Kidney (tissue), 22 donors: ENCODE results near the gene BCLAF3. TPM values are rescaled to one million over a fixed set of nuclear protein-coding genes. Genes with fewer than 3 reads are reported as not detected.
A peak's percentile ranks its signal among the peaks of the same experiment; 100 is the strongest.

Experiments
- DNase-seq, 5 donors: peaks; one replicate each; pipeline ENCODE4 v3.0.0-alpha.2; 2013 to 2020
- FAIRE-seq: peaks from 2 replicates; lab custom pipeline; 2012; peaks lifted over from hg19 to GRCh38; lab: Jason Lieb, UNC
- H3K27ac ChIP-seq, 2 donors: one replicate each; pipeline ENCODE4 v1.7.0; 2013; ENCODE audit warnings: low read depth in 2 of 2, low read length in 2 of 2, inconsistent platforms in 1 of 2
- H3K27me3 ChIP-seq: one replicate; pipeline ENCODE4 v1.7.1; 2013; ENCODE audit warnings: low read length, inconsistent platforms; ENCODE audit not compliant: control insufficient read depth, insufficient read depth
- H3K36me3 ChIP-seq, 3 donors: one replicate each; pipeline versions ENCODE4 v1.7.0 to v1.7.1; 2013; ENCODE audit warnings: low read length in 3 of 3, control low read depth in 1 of 3, inconsistent platforms in 1 of 3; ENCODE audit not compliant: insufficient read depth in 3 of 3, control insufficient read depth in 2 of 3
- H3K4me1 ChIP-seq, 3 donors: one replicate each; pipeline versions ENCODE4 v1.7.0 to v1.7.1; 2013; ENCODE audit warnings: low read length in 3 of 3, inconsistent platforms in 1 of 3, low read depth in 1 of 3; ENCODE audit not compliant: control insufficient read depth in 2 of 3, insufficient read depth in 2 of 3
- H3K4me3 ChIP-seq, 3 donors: one replicate each; pipeline versions ENCODE4 v1.7.0 to v1.8.1; 2013; ENCODE audit warnings: low read length in 3 of 3, control low read depth in 1 of 3, inconsistent platforms in 1 of 3
- H3K9ac ChIP-seq, 3 donors: one replicate each; pipeline versions ENCODE4 v1.7.0 to v1.7.1; 2013; ENCODE audit warnings: low read length in 3 of 3, control low read depth in 1 of 3, inconsistent platforms in 1 of 3
- H3K9me3 ChIP-seq, 3 donors: one replicate each; pipeline versions ENCODE4 v1.7.0 to v1.7.1; 2013; ENCODE audit warnings: low read length in 3 of 3, control low read depth in 1 of 3, inconsistent platforms in 1 of 3; ENCODE audit not compliant: control insufficient read depth in 2 of 3, insufficient read depth in 1 of 3
- intact Hi-C: fragments of 100-400 bp; cut with DNase I; formaldehyde crosslinking; loops from one replicate; pipeline ENCODE4 v1.11.1; 2022
- long read RNA-seq, 10 donors: library from polyadenylated mRNA in 1 of 10; unstranded in 1 of 10; transcript quantifications; one replicate each; pipeline ENCODE4 v2.0.0 and lab custom pipeline, GENCODE V29; 2021 to 2026
- polyA plus RNA-seq: library from polyadenylated mRNA; stranded (reverse); fragments of 350-450 nt; fragmentation: Illumina TruSeq; extraction: RNeasy Lipid Tissue Mini Kit (QIAGEN cat#74804); gene quantifications from one replicate; pipeline ENCODE4 v1.2.3, GENCODE V29; 2014; ENCODE audit warnings: low read depth, low replicate concordance; ENCODE audit not compliant: insufficient read depth
- total RNA-seq: library from RNA; stranded (reverse); fragmentation: NEBNext Ultra II Directional; extraction: Animal tissue kit (Norgen Biotek cat#: 25700); gene quantifications from one replicate; pipeline ENCODE4 v1.2.1, GENCODE V29; 2021
- TF ChIP-seq, protein P1 (sequence below): IDR thresholded peaks from 3 replicates; pipeline ENCODE4 v1.5.1; 2012; ENCODE audit warnings: mild to moderate bottlenecking, moderate library complexity, borderline replicate concordance; ENCODE audit not compliant: insufficient read depth; ENCODE audit errors: extremely low read depth
- donor health status: control.
- donor health status: control.
- donor health status: control.
- donor health status: control.
- donor health status: control.
- donor health status: DM: yes; HTN: yes; CAD: no.
- donor health status: Normal renal cell carcinoma (clear cell type).

The BCLAF3 gene
- total RNA-seq (17.2 TPM), polyA plus RNA-seq (3.1 TPM)
- long read RNA-seq, donor 1 = 0 reads
- long read RNA-seq, donor 2 = 0 reads
- long read RNA-seq, donor 3, full-length matches to known transcripts = 1 of 1 reads
- long read RNA-seq, donor 3, partial matches to known transcripts = 0 of 1 reads
- long read RNA-seq, donor 3, other reads (novel, unspliced or antisense) = 0 of 1 reads
- long read RNA-seq, donor 4 = 0 reads
- long read RNA-seq, donor 5 = 0 reads
- long read RNA-seq, donor 6 = 0 reads
- long read RNA-seq, donor 7, partial matches to known transcripts = 4 of 11 reads
- long read RNA-seq, donor 7, other reads (novel, unspliced or antisense) = 7 of 11 reads
- long read RNA-seq, donor 8 = 0 reads
- long read RNA-seq, donor 9 = 0 reads
- long read RNA-seq, donor 10 = 0 reads

- peak within 1 kb of the TSS; percentile 17 to 69 for H3K27ac ChIP-seq
- H3K4me3 ChIP-seq = peak within 1 kb of the TSS; percentile 56 to 72 (median 68)
- peak within 1 kb of the TSS in 2 of 3 donors; percentile 12 to 46 for H3K9ac ChIP-seq
- no peak for FAIRE-seq
- H3K4me1 ChIP-seq = peaks cover 0 to 7% (median 3%) of the 10 kb centered on the region in 3 donors
- peaks cover 0 to 2% (median 0%) of the 10 kb centered on the region in 3 donors for H3K9me3 ChIP-seq
- no peaks in the 10 kb centered on the region for H3K36me3 ChIP-seq
- intact Hi-C loops = no loop called here
- TF ChIP-seq, protein P1, sequence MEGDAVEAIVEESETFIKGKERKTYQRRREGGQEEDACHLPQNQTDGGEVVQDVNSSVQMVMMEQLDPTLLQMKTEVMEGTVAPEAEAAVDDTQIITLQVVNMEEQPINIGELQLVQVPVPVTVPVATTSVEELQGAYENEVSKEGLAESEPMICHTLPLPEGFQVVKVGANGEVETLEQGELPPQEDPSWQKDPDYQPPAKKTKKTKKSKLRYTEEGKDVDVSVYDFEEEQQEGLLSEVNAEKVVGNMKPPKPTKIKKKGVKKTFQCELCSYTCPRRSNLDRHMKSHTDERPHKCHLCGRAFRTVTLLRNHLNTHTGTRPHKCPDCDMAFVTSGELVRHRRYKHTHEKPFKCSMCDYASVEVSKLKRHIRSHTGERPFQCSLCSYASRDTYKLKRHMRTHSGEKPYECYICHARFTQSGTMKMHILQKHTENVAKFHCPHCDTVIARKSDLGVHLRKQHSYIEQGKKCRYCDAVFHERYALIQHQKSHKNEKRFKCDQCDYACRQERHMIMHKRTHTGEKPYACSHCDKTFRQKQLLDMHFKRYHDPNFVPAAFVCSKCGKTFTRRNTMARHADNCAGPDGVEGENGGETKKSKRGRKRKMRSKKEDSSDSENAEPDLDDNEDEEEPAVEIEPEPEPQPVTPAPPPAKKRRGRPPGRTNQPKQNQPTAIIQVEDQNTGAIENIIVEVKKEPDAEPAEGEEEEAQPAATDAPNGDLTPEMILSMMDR = peak; percentile 73
- H3K27me3 ChIP-seq = peaks cover 6% of the 10 kb centered on the region
- peak; percentile 90 to 96 (median 94) for DNase-seq
These were observed at the start of gene BCLAF3 for GRCh38 chrX:19990556-19991349. Gene BCLAF3, minus strand, starts transcription at chrX:19991061. Its CDS starts 20,797 bp downstream, at chrX:19970264.

- TF ChIP-seq, protein P1 = no peak
- Histone ChIP-seq H3K4me3 (no peak overlapping the region), H3K9ac (no peak overlapping the region), H3K27ac (no peak overlapping the region), H3K9me3 (no peaks in the 10 kb centered on the region), H3K36me3 (no peaks in the 10 kb centered on the region), H3K27me3 (peaks cover 2% of the 10 kb centered on the region), H3K4me1 (no peaks in the 10 kb centered on the region)
- FAIRE-seq = no peak
- DNase-seq = no peak
- intact Hi-C loops = no loop called here
These were observed 48.1 kb upstream of the BCLAF3 start for GRCh38 chrX:20038966-20039365.

GRCh38 chrX:20037186-20037585 lies 46.3 kb upstream of the BCLAF3 start:
- Histone ChIP-seq H3K4me1 (no peaks in the 10 kb centered on the region), H3K36me3 (no peaks in the 10 kb centered on the region), H3K9ac (no peak overlapping the region), H3K4me3 (no peak overlapping the region), H3K9me3 (no peaks in the 10 kb centered on the region), H3K27ac (no peak overlapping the region), H3K27me3 (peaks cover 6% of the 10 kb centered on the region)
- intact Hi-C loops = no loop called here
- no peak for FAIRE-seq
- TF ChIP-seq, protein P1 = no peak
- no peak for DNase-seq
